Ishikawa (cell line): ENCODE data around the gene MED12L.

ENCODE experiments used
- EP300 ChIP-seq: IDR thresholded peaks from 2 replicates; pipeline ENCODE4 v1.6.1; 2012; ENCODE audit warnings: borderline replicate concordance
- FOXM1 ChIP-seq: IDR thresholded peaks from 2 replicates; pipeline ENCODE4 v1.6.1; 2012; ENCODE audit warnings: low read depth, borderline replicate concordance
- MAX ChIP-seq: IDR thresholded peaks from 2 replicates; pipeline ENCODE4 v1.6.1; 2012
- REST ChIP-seq: IDR thresholded peaks from 2 replicates; pipeline ENCODE4 v1.6.1; 2012; ENCODE audit warnings: low read depth, mild to moderate bottlenecking
- TAF1 ChIP-seq: IDR thresholded peaks from 2 replicates; pipeline ENCODE4 v1.6.1; 2012; ENCODE audit warnings: low read depth, mild to moderate bottlenecking
- USF1 ChIP-seq: IDR thresholded peaks from 2 replicates; pipeline ENCODE4 v1.6.1; 2012

GRCh38 chr3:151468284-151468917 is 382.9 kb downstream of the MED12L start:
- TF ChIP-seq FOXM1 (no peak), MAX (no peak), REST (no peak), TAF1 (no peak), USF1 (no peak), EP300 (no peak)
